ENCODE measurements around the gene RNF32. TPM values are rescaled to one million over a fixed set of nuclear protein-coding genes. Genes with fewer than 3 reads are reported as not detected.
A peak's percentile ranks its signal among the peaks of the same experiment; 100 is the strongest.

Gene RNF32
- total RNA-seq, 2 experiments from 2014 or later = 2.0 to 2.9 TPM

GRCh38 chr7:156608173-156608478 lies 32.4 kb upstream of the RNF32 start:
- Mint-ChIP-seq H3K4me3 (peak overlapping the region; percentile 45), H3K27ac (no peak overlapping the region), H3K4me1 (peaks cover 19% of the 10 kb centered on the region), H3K9me3 (ENCODE audit: low read depth) (no peaks in the 10 kb centered on the region), H3K36me3 (peaks cover 3% of the 10 kb centered on the region), H3K27me3 (peaks cover 55% of the 10 kb centered on the region)
- DNase-seq (no peak), ATAC-seq (peak; percentile 2)
- CTCF ChIA-PET = no interaction called here

GRCh38 chr7:156609010-156609877 lies 31.3 kb upstream of the RNF32 start:
- CTCF ChIA-PET = no interaction called here
- peaks cover 3% of the 10 kb centered on the region for H3K36me3 Mint-ChIP-seq
- H3K27ac Mint-ChIP-seq = no peak overlapping the region
- ATAC-seq = no peak
- DNase-seq = no peak
- H3K9me3 Mint-ChIP-seq (ENCODE audit: low read depth) = no peaks in the 10 kb centered on the region
- peak overlapping the region; percentile 23 for H3K4me3 Mint-ChIP-seq
- H3K4me1 Mint-ChIP-seq = peaks cover 23% of the 10 kb centered on the region
- H3K27me3 Mint-ChIP-seq = peaks cover 52% of the 10 kb centered on the region

GRCh38 chr7:156610130-156610529 lies 30.4 kb upstream of the RNF32 start:
- peaks cover 3% of the 10 kb centered on the region for H3K36me3 Mint-ChIP-seq
- peaks cover 28% of the 10 kb centered on the region for H3K4me1 Mint-ChIP-seq
- H3K9me3 Mint-ChIP-seq (ENCODE audit: low read depth) = no peaks in the 10 kb centered on the region
- H3K27me3 Mint-ChIP-seq = peaks cover 51% of the 10 kb centered on the region
- H3K27ac Mint-ChIP-seq = no peak overlapping the region
- CTCF ChIA-PET = no interaction called here
- no peak overlapping the region for H3K4me3 Mint-ChIP-seq
- no peak for ATAC-seq
- no peak for DNase-seq

- CTCF ChIA-PET = no interaction called here
- no peaks in the 10 kb centered on the region for H3K9me3 Mint-ChIP-seq (ENCODE audit: low read depth)
- H3K4me1 Mint-ChIP-seq = peaks cover 31% of the 10 kb centered on the region
- no peak overlapping the region for H3K27ac Mint-ChIP-seq
- peaks cover 3% of the 10 kb centered on the region for H3K36me3 Mint-ChIP-seq
- ATAC-seq (no peak), DNase-seq (no peak)
- H3K27me3 Mint-ChIP-seq = peaks cover 55% of the 10 kb centered on the region
- no peak overlapping the region for H3K4me3 Mint-ChIP-seq
These were observed 30.0 kb upstream of the RNF32 start for GRCh38 chr7:156610601-156611000.

GRCh38 chr7:156611014-156612010 lies 29.3 kb upstream of the RNF32 start:
- Mint-ChIP-seq H3K27me3 (peaks cover 57% of the 10 kb centered on the region), H3K4me1 (peaks cover 31% of the 10 kb centered on the region), H3K36me3 (peaks cover 3% of the 10 kb centered on the region), H3K27ac (no peak overlapping the region), H3K4me3 (no peak overlapping the region), H3K9me3 (ENCODE audit: low read depth) (no peaks in the 10 kb centered on the region)
- DNase-seq = no peak
- CTCF ChIA-PET = no interaction called here
- ATAC-seq = no peak

GRCh38 chr7:156612930-156613329 lies 27.6 kb upstream of the RNF32 start:
- Mint-ChIP-seq H3K27me3 (peaks cover 69% of the 10 kb centered on the region), H3K9me3 (ENCODE audit: low read depth) (no peaks in the 10 kb centered on the region), H3K4me3 (peak overlapping the region; percentile 15), H3K4me1 (peaks cover 37% of the 10 kb centered on the region), H3K36me3 (peaks cover 3% of the 10 kb centered on the region), H3K27ac (peak overlapping the region; percentile 71)
- CTCF ChIA-PET = interaction anchor here (0.7 to 1.9 kb wide), 5 partner anchors 10 to 799 kb away, joined by 3 to 5 read pairs (median 3); no protein-coding TSS in a partner anchor
- DNase-seq (peak; percentile 93), ATAC-seq (peak; percentile 98)

- H3K36me3 Mint-ChIP-seq = peaks cover 3% of the 10 kb centered on the region
- H3K27ac Mint-ChIP-seq = no peak overlapping the region
- H3K27me3 Mint-ChIP-seq = peaks cover 66% of the 10 kb centered on the region
- no peak for ATAC-seq
- no peak for DNase-seq
- peaks cover 33% of the 10 kb centered on the region for H3K4me1 Mint-ChIP-seq
- no peaks in the 10 kb centered on the region for H3K9me3 Mint-ChIP-seq (ENCODE audit: low read depth)
- H3K4me3 Mint-ChIP-seq = no peak overlapping the region
- CTCF ChIA-PET = interaction anchor here (0.9 to 2.2 kb wide), 3 partner anchors 9 to 27 kb away, joined by 3 to 7 read pairs (median 5); partner anchors contain the start of gene RNF32
These were observed 25.9 kb upstream of the RNF32 start for GRCh38 chr7:156614434-156615264.

- ATAC-seq (peak; percentile 17), DNase-seq (no peak)
- Mint-ChIP-seq H3K27ac (no peak overlapping the region), H3K4me3 (peak overlapping the region; percentile 49), H3K36me3 (peaks cover 9% of the 10 kb centered on the region), H3K27me3 (peaks cover 69% of the 10 kb centered on the region), H3K4me1 (peaks cover 31% of the 10 kb centered on the region), H3K9me3 (ENCODE audit: low read depth) (peaks cover 3% of the 10 kb centered on the region)
- CTCF ChIA-PET = interaction anchor here (2.2 kb wide), 1 partner anchor 25 kb away, joined by 7 read pairs; the partner anchor contains the start of gene RNF32
These were observed 24.0 kb upstream of the RNF32 start for GRCh38 chr7:156616269-156617202.

- CTCF ChIA-PET = no interaction called here
- ATAC-seq (no peak), DNase-seq (no peak)
- Mint-ChIP-seq H3K4me1 (peaks cover 27% of the 10 kb centered on the region), H3K36me3 (peaks cover 12% of the 10 kb centered on the region), H3K4me3 (peak overlapping the region; percentile 49), H3K27me3 (peaks cover 75% of the 10 kb centered on the region), H3K27ac (no peak overlapping the region), H3K9me3 (ENCODE audit: low read depth) (peaks cover 3% of the 10 kb centered on the region)
These were observed 23.4 kb upstream of the RNF32 start for GRCh38 chr7:156617215-156617614.

- Mint-ChIP-seq H3K27ac (no peak overlapping the region), H3K27me3 (peaks cover 78% of the 10 kb centered on the region), H3K9me3 (ENCODE audit: low read depth) (peaks cover 3% of the 10 kb centered on the region), H3K4me1 (peaks cover 17% of the 10 kb centered on the region), H3K36me3 (peaks cover 9% of the 10 kb centered on the region), H3K4me3 (no peak overlapping the region)
- DNase-seq = no peak
- no peak for ATAC-seq
- CTCF ChIA-PET = interaction anchor here (0.8 kb wide), 1 partner anchor 15 kb away, joined by 3 read pairs; no protein-coding TSS in a partner anchor
These were observed 22.3 kb upstream of the RNF32 start for GRCh38 chr7:156618078-156618779.

GRCh38 chr7:156618780-156619367 lies 21.7 kb upstream of the RNF32 start:
- H3K9me3 Mint-ChIP-seq (ENCODE audit: low read depth) = peaks cover 3% of the 10 kb centered on the region
- CTCF ChIA-PET = interaction anchor here (0.8 kb wide), 1 partner anchor 16 kb away, joined by 3 read pairs; no protein-coding TSS in a partner anchor

More at GRCh38 chr7:156618780-156619367, 21.7 kb upstream of the RNF32 start:
- Mint-ChIP-seq H3K27ac (no peak overlapping the region), H3K4me1 (peaks cover 14% of the 10 kb centered on the region), H3K27me3 (peaks cover 81% of the 10 kb centered on the region), H3K4me3 (no peak overlapping the region), H3K36me3 (peaks cover 9% of the 10 kb centered on the region)
- DNase-seq (no peak), ATAC-seq (no peak)
